ENCODE measurements around the gene CNTNAP1. TPM values are rescaled to one million over a fixed set of nuclear protein-coding genes. Genes with fewer than 3 reads are reported as not detected.

The CNTNAP1 gene
- total RNA-seq, 1 experiment from 2014 or later, result 7.7 TPM

GRCh38 chr17:42686520-42687128 is 4.3 kb downstream of the CNTNAP1 start:
- no peak overlapping the region for H3K4ac ChIP-seq (ENCODE audit: low read depth, low read length)
- no peak overlapping the region for H4K8ac ChIP-seq (replicated peaks; ENCODE audit: insufficient read length, low read depth, low read length)
- no peaks in the 10 kb centered on the region for H3K79me1 ChIP-seq (ENCODE audit: insufficient read depth, low read depth, low read length, poor library complexity, severe bottlenecking)
- H2AK5ac ChIP-seq (ENCODE audit: insufficient read length, low read length), result no peak overlapping the region
- no peak overlapping the region for H4K5ac ChIP-seq (ENCODE audit: insufficient read length, low read depth, low read length)
- H3K79me2 ChIP-seq (ENCODE audit: insufficient read depth, low read length), result no peaks in the 10 kb centered on the region
- no peak overlapping the region for H3T11ph ChIP-seq (ENCODE audit: low read length)
- no peak overlapping the region for H2BK12ac ChIP-seq (ENCODE audit: insufficient read length, low read depth, low read length)
- H3K56ac ChIP-seq (ENCODE audit: insufficient read length, low read depth, low read length), result no peak overlapping the region
- H3K9me3 ChIP-seq (ENCODE audit: control insufficient read depth, low read depth, low read length), result no peaks in the 10 kb centered on the region
- Mint-ChIP-seq H3K4me3 (no peak overlapping the region), H3K36me3 (ENCODE audit: insufficient read depth in 1 of 3, low read depth in 3 of 3) (peaks cover 14 to 31% (median 20%) of the 10 kb centered on the region in 3 experiments), H3K4me1 (peaks cover 16 to 33% of the 10 kb centered on the region in 2 experiments), H3K9me3 (no peaks in the 10 kb centered on the region), H3K27ac (peak overlapping the region in 1 of 3 experiments; percentile 83; a peak in 1 of 7 replicates), H3K27me3 (ENCODE audit: low read depth) (peaks cover 36% of the 10 kb centered on the region)
- no peak overlapping the region for H3K27ac ChIP-seq (ENCODE audit: insufficient read length, low read depth, low read length)
- no peaks in the 10 kb centered on the region; the same call in 1 of the 2 replicates for H3K4me1 ChIP-seq (ENCODE audit: insufficient read depth, low read length)
- no CpG with 5 or more reads among the region's 32 CpGs for WGBS (ENCODE audit: extremely low coverage, insufficient read length, low lambda C conversion rate)
- no peak overlapping the region for H2BK5ac ChIP-seq (ENCODE audit: insufficient read length, low read length)
- H2BK15ac ChIP-seq (ENCODE audit: low read depth, low read length), result no peak overlapping the region
- H4K20me1 ChIP-seq (ENCODE audit: control insufficient read depth, insufficient read depth, insufficient read length), result no peaks in the 10 kb centered on the region
- H3K14ac ChIP-seq (ENCODE audit: insufficient read depth, low read length), result no peak overlapping the region
- no peak overlapping the region for H3K4me2 ChIP-seq (ENCODE audit: insufficient read depth, insufficient read length, low read length)
- H2AFZ ChIP-seq (ENCODE audit: low read length), result no peak overlapping the region
- no peak overlapping the region for H3K23ac ChIP-seq (ENCODE audit: insufficient read length, low read depth, low read length)
- peak; percentile 59 for DNase-seq
- TF ChIP-seq CTCF (conservative IDR thresholded peaks at IDR 0.05), result no peak
- H2BK120ac ChIP-seq (ENCODE audit: low read depth, low read length, poor library complexity, severe bottlenecking), result no peak overlapping the region
- H3K9ac ChIP-seq (ENCODE audit: extremely low read depth, insufficient read length, low read length), result no peak overlapping the region
- H3K18ac ChIP-seq (ENCODE audit: insufficient read length, low read depth, low read length), result no peak overlapping the region
- no peak overlapping the region for H4K91ac ChIP-seq (ENCODE audit: insufficient read length, low read depth, low read length)
- no peak overlapping the region for H2BK20ac ChIP-seq (ENCODE audit: low read depth, low read length, poor library complexity, severe bottlenecking)
- peaks cover 11% of the 10 kb centered on the region for H3K23me2 ChIP-seq (ENCODE audit: insufficient read length, low read depth, low read length, poor library complexity, severe bottlenecking)
- H3K27me3 ChIP-seq (ENCODE audit: insufficient read depth, low read length), result no peaks in the 10 kb centered on the region; the same call in 1 of the 2 replicates

Data from H9 (cell line).